HepG2 (cell line): ENCODE results near the gene RABL6. TPM values are rescaled to one million over a fixed set of nuclear protein-coding genes. Genes with fewer than 3 reads are reported as not detected.

Experiments used
- AHR ChIP-seq: IDR thresholded peaks from 2 replicates; pipeline ENCODE4 v1.6.1; 2018; ENCODE audit warnings: missing genetic modification reagents, missing compliant biosample characterization
- ATRX ChIP-seq: sonication (generic); formaldehyde crosslinking; IDR thresholded peaks from 2 replicates; pipeline ENCODE4 v1.4.0; 2020; ENCODE audit warnings: missing genetic modification reagents, borderline replicate concordance
- FOXP1 ChIP-seq, 2 experiments: fragments of 450-650 bp in 1 of 2; IDR thresholded peaks; 2 replicates each; pipeline ENCODE4 v1.6.1; 2017 to 2018; ENCODE audit warnings: antibody characterized with exemption in 1 of 2
- GTF2F1 ChIP-seq: fragments of 150-350 bp; IDR thresholded peaks from 2 replicates; pipeline ENCODE4 v1.6.1; 2014; ENCODE audit warnings: low read length
- IKZF4 ChIP-seq: sonication (generic); formaldehyde crosslinking; IDR thresholded peaks from 2 replicates; pipeline ENCODE4 v1.5.1; 2020; ENCODE audit warnings: borderline replicate concordance, mild to moderate bottlenecking, low read depth, missing genetic modification reagents; ENCODE audit errors: not compliant biosample characterization
- RBFOX2 ChIP-seq: fragments of 200-400 bp; formaldehyde crosslinking; IDR thresholded peaks from 2 replicates; pipeline ENCODE4 v1.6.1; 2017; ENCODE audit warnings: low read depth, mild to moderate bottlenecking, low read length
- ZFP1 ChIP-seq: IDR thresholded peaks from 2 replicates; pipeline ENCODE4 v1.6.1; 2016
- ZFP36 ChIP-seq: fragments of 150-350 bp; IDR thresholded peaks from 2 replicates; pipeline ENCODE4 v1.6.1; 2018; ENCODE audit warnings: borderline replicate concordance, low read length, low read depth; ENCODE audit not compliant: partially characterized antibody
- ZFP82 ChIP-seq: sonication (generic); formaldehyde crosslinking; IDR thresholded peaks from 2 replicates; pipeline ENCODE4 v1.5.1; 2020; ENCODE audit warnings: mild to moderate bottlenecking, missing genetic modification reagents, borderline replicate concordance
- ZIK1 ChIP-seq: sonication (generic); formaldehyde crosslinking; IDR thresholded peaks from 2 replicates; pipeline ENCODE4 v1.5.0; 2020; ENCODE audit warnings: mild to moderate bottlenecking, low read depth, missing genetic modification reagents, borderline replicate concordance
- ZNF10 ChIP-seq: sonication (generic); formaldehyde crosslinking; IDR thresholded peaks from 2 replicates; pipeline ENCODE4 v1.4.0; 2020; ENCODE audit warnings: mild to moderate bottlenecking, low read depth, missing genetic modification reagents, borderline replicate concordance
- ZNF160 ChIP-seq: sonication (generic); formaldehyde crosslinking; IDR thresholded peaks from 2 replicates; pipeline ENCODE4 v1.8.0; 2022; ENCODE audit warnings: mild to moderate bottlenecking, inconsistent platforms, missing genetic modification reagents
- ZNF629 ChIP-seq: sonication (generic); formaldehyde crosslinking; conservative IDR thresholded peaks from 2 replicates; pipeline ENCODE4 v1.5.0; 2020; ENCODE audit warnings: missing genetic modification reagents
- polyA plus RNA-seq, 8 experiments: library from polyadenylated mRNA; depleted of rRNA in 3 of 8; stranded (reverse) in 7 of 8; unstranded in 1 of 8; fragments of >200 nt; fragmentation: Illumina TruSeq in 4 of 8; extraction: Trizol in 4 of 8; gene quantifications; 2 replicates each; pipeline versions ENCODE4 v1.2.1 to v1.2.3, GENCODE V29; 2011 to 2016; ENCODE audit warnings: low read depth in 4 of 8, missing spikeins in 1 of 8, mixed read lengths in 1 of 8; ENCODE audit not compliant: insufficient read depth in 1 of 8
- total RNA-seq, 5 experiments: library from RNA; depleted of rRNA; stranded (reverse); fragments of >200 nt; fragmentation: Illumina TruSeq; extraction: Trizol; gene quantifications; 2 replicates each; pipeline ENCODE4 v1.2.3, GENCODE V29; 2016; ENCODE audit warnings: low read depth in 1 of 5
- TF ChIP-seq, protein P1 (sequence below): sonication (generic); formaldehyde crosslinking; IDR thresholded peaks from 2 replicates; pipeline ENCODE4 v1.4.0; 2020; ENCODE audit warnings: missing genetic modification reagents, borderline replicate concordance
- TF ChIP-seq, protein P2 (sequence below), 2 experiments: sonication (generic) in 1 of 2; formaldehyde crosslinking in 1 of 2; IDR thresholded peaks; 2 replicates each; pipeline versions ENCODE4 v1.4.0 to v1.6.1; 2018 to 2020; ENCODE audit warnings: missing genetic modification reagents in 2 of 2, borderline replicate concordance in 1 of 2, low read depth in 1 of 2, mild to moderate bottlenecking in 1 of 2, missing biosample characterization in 1 of 2
- TF ChIP-seq, protein P3 (sequence below): sonication (generic); formaldehyde crosslinking; conservative IDR thresholded peaks from 2 replicates; pipeline ENCODE4 v1.5.0; 2020; ENCODE audit warnings: missing genetic modification reagents
- TF ChIP-seq, protein P4 (sequence below): sonication (generic); formaldehyde crosslinking; IDR thresholded peaks from 2 replicates; pipeline ENCODE4 v1.4.0; 2020; ENCODE audit warnings: missing genetic modification reagents
- TF ChIP-seq, protein P5 (sequence below): fragments of 450-650 bp; IDR thresholded peaks from 2 replicates; pipeline ENCODE4 v1.6.1; 2017; ENCODE audit warnings: mild to moderate bottlenecking

Gene RABL6
- total and polyA plus RNA-seq, 2 of the 13 experiments (the other 11 are each of a cell fraction or from before 2014, with no cell fraction given), result 81.5 to 125 TPM

DNA sequence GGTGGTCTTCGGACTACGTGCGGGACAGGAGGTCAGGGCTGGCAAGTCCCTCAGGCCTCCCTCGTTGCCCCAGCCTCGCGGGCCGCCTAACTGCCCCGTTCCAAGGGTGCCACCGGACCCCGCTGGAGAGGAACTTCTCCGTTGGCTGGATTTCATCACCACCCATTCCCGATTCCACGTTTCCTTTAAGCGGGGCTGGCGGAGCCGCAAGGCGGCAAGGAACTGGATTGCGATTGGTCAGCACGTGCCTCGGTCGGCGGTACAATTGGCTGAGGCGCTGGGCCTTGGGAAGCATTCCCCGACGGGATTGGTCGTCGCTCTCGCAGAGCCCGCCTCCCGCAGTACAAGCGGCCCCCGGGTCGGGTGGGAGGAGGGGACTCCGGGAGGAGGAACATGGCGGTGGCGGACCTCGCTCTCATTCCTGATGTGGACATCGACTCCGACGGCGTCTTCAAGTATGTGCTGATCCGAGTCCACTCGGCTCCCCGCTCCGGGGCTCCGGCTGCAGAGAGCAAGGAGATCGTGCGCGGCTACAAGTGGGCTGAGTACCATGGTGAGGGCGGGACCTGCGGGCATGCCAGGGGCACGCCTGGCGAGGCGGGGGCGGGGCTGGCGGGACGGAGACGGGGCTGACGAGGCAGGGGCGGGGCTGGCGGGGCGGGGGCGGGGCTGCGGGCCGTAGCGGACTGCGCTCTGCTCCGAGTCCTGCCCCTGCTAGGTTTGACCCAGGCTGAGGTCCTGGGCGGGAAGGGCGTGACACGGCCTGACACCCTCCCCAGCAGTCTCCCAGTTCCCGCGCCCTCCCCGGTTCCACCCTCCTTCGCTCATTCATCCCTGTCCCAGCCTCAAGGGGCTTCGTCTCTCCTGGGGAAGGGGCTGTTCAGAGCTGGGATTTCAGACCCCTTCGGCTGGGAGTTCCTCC lies 41.6 kb downstream of the RABL6 start, which contains the start of gene PHPT1 (continued):
- TF ChIP-seq ZFP36 (no peak), ATRX (CRISPR knock-in tag) (no peak), ZNF10 (CRISPR knock-in tag) (no peak), GTF2F1 (peak; percentile 43; the same call in 1 of the 2 replicates), ZFP1 (CRISPR knock-in tag) (peak; percentile 72; the same call in 1 of the 2 replicates), IKZF4 (CRISPR knock-in tag) (peak; percentile 34), ZNF629 (CRISPR knock-in tag) (no peak), ZIK1 (CRISPR knock-in tag) (no peak; the same call in 1 of the 2 replicates), FOXP1 (IDR thresholded peaks at IDR 0.05) (no peak), FOXP1 (CRISPR knock-in tag; IDR thresholded peaks at IDR 0.05) (no peak), AHR (CRISPR knock-in tag) (0 out of 2 replicates have a peak, but pooled peaks have one; percentile 67), ZFP82 (CRISPR knock-in tag) (no peak), ZNF160 (no peak), RBFOX2 (peak; percentile 89)
- TF ChIP-seq, protein P1, sequence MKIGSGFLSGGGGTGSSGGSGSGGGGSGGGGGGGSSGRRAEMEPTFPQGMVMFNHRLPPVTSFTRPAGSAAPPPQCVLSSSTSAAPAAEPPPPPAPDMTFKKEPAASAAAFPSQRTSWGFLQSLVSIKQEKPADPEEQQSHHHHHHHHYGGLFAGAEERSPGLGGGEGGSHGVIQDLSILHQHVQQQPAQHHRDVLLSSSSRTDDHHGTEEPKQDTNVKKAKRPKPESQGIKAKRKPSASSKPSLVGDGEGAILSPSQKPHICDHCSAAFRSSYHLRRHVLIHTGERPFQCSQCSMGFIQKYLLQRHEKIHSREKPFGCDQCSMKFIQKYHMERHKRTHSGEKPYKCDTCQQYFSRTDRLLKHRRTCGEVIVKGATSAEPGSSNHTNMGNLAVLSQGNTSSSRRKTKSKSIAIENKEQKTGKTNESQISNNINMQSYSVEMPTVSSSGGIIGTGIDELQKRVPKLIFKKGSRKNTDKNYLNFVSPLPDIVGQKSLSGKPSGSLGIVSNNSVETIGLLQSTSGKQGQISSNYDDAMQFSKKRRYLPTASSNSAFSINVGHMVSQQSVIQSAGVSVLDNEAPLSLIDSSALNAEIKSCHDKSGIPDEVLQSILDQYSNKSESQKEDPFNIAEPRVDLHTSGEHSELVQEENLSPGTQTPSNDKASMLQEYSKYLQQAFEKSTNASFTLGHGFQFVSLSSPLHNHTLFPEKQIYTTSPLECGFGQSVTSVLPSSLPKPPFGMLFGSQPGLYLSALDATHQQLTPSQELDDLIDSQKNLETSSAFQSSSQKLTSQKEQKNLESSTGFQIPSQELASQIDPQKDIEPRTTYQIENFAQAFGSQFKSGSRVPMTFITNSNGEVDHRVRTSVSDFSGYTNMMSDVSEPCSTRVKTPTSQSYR (CRISPR knock-in tag), result peak; percentile 74
- TF ChIP-seq, protein P2, sequence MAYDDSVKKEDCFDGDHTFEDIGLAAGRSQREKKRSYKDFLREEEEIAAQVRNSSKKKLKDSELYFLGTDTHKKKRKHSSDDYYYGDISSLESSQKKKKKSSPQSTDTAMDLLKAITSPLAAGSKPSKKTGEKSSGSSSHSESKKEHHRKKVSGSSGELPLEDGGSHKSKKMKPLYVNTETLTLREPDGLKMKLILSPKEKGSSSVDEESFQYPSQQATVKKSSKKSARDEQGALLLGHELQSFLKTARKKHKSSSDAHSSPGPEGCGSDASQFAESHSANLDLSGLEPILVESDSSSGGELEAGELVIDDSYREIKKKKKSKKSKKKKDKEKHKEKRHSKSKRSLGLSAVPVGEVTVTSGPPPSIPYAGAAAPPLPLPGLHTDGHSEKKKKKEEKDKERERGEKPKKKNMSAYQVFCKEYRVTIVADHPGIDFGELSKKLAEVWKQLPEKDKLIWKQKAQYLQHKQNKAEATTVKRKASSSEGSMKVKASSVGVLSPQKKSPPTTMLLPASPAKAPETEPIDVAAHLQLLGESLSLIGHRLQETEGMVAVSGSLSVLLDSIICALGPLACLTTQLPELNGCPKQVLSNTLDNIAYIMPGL (CRISPR knock-in tag; IDR thresholded peaks at IDR 0.05; ENCODE audit: borderline replicate concordance in 1 of 2, low read depth in 1 of 2), result peak in 1 of 2 experiments; percentile 37; a peak in 1 of 4 replicates
- TF ChIP-seq, protein P3, sequence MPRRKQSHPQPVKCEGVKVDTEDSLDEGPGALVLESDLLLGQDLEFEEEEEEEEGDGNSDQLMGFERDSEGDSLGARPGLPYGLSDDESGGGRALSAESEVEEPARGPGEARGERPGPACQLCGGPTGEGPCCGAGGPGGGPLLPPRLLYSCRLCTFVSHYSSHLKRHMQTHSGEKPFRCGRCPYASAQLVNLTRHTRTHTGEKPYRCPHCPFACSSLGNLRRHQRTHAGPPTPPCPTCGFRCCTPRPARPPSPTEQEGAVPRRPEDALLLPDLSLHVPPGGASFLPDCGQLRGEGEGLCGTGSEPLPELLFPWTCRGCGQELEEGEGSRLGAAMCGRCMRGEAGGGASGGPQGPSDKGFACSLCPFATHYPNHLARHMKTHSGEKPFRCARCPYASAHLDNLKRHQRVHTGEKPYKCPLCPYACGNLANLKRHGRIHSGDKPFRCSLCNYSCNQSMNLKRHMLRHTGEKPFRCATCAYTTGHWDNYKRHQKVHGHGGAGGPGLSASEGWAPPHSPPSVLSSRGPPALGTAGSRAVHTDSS (CRISPR knock-in tag), result no peak
- TF ChIP-seq, protein P4, sequence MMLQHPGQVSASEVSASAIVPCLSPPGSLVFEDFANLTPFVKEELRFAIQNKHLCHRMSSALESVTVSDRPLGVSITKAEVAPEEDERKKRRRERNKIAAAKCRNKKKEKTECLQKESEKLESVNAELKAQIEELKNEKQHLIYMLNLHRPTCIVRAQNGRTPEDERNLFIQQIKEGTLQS (CRISPR knock-in tag), result peak; percentile 87
- TF ChIP-seq, protein P5, sequence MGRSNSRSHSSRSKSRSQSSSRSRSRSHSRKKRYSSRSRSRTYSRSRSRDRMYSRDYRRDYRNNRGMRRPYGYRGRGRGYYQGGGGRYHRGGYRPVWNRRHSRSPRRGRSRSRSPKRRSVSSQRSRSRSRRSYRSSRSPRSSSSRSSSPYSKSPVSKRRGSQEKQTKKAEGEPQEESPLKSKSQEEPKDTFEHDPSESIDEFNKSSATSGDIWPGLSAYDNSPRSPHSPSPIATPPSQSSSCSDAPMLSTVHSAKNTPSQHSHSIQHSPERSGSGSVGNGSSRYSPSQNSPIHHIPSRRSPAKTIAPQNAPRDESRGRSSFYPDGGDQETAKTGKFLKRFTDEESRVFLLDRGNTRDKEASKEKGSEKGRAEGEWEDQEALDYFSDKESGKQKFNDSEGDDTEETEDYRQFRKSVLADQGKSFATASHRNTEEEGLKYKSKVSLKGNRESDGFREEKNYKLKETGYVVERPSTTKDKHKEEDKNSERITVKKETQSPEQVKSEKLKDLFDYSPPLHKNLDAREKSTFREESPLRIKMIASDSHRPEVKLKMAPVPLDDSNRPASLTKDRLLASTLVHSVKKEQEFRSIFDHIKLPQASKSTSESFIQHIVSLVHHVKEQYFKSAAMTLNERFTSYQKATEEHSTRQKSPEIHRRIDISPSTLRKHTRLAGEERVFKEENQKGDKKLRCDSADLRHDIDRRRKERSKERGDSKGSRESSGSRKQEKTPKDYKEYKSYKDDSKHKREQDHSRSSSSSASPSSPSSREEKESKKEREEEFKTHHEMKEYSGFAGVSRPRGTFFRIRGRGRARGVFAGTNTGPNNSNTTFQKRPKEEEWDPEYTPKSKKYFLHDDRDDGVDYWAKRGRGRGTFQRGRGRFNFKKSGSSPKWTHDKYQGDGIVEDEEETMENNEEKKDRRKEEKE, result no peak
